Measurements from ENCODE around the gene TMEM240. TPM values are rescaled to one million over a fixed set of nuclear protein-coding genes. Genes with fewer than 3 reads are reported as not detected.
"Not testable (repeated sequence)": the region's sequence is repeated elsewhere in the genome, so short reads cannot be mapped to it uniquely, and the experiment has no call there.

TMEM240 gene
- total RNA-seq, 1 donor from 2014 or later = 4.7 TPM

DNA sequence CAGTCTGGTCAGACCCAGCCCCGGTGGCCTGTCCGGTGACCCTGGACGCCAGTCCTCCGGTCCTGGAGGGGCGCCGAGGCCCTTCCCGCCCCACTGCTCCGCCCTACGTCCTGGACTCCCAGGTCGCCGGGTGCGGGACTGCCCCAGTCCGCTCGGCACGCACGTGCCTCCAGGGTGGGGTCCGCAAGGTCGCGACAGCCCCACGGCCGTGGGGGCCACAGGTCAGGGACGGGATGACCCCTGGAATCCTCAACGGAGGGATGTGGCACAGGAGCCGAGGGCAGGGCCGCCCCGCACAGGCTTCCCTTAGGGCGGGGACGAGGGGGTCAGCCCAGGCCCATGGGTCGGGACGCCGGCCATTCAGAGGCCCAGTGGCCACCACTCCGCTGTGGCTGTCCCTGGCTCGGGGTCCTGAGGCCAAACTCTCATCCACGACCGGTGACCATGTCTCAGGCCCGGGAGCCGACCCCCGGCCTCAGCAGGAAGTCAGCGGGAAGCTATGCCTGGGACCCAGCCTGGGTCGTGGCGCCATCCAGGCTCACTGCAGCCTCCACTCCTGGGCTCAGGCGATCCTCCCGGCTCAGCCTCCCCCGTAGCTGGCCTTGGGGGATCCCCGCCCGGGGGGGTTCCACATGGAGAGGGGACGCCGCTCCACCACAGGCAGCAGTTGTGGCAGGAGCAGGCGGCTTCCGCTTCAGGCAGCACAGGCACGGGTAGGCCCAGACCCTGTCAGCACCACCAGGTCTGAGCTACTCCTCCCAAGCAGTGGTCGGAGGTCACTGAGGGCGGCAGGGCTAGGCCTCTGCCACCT is 599 bp upstream of the TMEM240 start:
- no peak for DNase-seq (ENCODE audit: low spot score)

DNA sequence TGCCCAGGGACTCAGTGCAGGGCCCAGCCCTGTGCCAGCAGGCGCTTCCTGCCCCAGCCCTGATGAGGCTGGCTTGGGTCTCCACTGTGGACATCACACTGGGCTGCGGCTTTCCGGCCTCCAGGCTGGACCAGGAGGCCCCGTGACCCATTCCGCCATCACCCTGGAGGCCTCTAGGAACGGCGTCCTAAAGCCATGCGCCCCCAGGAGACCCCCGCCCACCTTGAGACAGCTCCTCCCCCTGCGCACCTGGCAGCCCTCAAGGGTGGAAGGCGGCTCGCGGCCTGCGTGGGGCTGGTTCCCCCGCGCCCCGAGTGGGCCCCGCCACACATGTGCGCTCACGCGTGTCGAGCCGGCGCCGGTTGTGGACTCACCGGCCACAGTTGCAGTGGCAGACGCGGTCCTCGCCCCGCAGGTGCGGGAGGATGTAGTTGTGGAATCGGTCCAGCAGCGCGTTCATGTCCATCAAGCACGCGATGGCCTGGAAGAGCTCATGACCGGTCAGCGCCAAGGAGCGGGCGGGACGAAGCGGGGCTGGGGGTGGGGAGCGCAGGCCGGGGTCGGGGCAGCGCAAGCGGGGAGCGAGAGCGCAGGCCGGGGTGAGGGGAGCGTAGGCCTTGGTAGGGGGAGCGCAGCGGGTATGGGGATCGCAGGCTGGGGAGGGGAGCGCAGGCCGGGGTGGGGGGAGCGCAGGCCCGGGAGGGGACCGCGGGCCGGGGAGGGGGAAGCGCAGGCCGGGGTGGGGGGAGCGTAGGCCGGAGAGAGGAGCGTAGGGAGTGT is 924 bp downstream of the TMEM240 start:
- DNase-seq (ENCODE audit: low spot score) = no peak

DNA sequence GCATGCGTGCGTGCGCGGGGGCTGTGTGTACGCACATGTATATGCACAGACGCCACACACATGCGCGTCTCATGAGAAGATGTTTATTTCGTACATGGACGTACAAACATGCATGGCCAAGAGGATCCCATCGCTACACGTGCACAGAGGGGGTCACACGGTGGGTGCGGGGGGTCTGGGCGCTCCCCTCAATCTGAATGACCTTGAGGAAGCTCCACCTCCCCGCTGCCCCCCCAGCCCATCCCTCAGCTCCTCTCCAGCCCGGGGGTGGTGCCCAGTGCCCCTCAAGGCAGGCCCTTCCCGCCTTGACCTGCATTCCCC is 1.5 kb downstream of the TMEM240 start:
- no peak for DNase-seq (ENCODE audit: low spot score)

DNA sequence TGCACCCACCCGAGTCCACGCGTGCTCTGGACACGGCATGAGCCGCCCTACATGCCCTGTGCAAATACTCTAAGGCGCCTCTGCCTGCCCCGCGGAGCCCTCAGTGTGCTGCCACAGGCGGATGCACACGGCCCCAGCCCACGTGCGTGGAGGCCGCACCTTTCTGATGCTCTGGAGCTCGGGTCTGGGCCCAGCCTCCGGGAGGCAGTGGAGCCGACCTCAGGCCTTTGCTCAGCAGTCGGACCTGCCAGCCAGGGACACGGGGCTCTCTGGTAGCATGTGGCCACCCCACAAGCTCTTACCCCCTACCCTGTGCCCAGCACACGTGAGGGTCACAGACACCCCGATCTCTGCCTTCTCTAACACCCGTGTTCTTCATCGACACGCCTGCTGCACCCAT is 2.1 kb downstream of the TMEM240 start:
- DNase-seq (ENCODE audit: low spot score) = no peak

DNA sequence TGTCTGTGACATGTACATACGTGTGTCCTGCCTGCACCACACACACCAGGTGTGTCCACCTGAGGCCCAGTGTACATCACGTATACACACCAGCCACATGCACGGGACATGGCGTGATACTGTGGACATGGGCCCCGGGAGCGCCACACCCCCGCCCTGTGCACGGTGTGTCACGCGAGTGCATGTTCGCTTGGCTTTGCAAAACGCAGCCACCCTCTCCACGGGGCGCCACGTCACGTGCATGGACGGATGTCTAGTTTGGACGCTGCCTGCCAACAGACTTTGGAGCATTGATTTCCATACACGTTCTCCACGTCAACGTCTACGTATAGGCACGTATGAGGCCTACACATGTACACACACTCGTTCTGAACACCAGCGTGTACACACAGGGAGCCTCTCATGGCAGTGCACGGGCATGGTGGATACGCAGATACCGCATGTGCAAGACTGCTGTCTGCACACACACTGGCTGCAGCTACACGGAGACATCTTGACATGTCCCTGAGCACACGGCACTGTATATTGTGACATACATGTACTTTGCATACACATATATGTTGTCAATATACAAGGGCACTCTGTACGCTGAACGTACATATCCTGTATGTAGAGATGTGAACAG is 2.7 kb downstream of the TMEM240 start:
- no peak for DNase-seq (ENCODE audit: low spot score)

DNA sequence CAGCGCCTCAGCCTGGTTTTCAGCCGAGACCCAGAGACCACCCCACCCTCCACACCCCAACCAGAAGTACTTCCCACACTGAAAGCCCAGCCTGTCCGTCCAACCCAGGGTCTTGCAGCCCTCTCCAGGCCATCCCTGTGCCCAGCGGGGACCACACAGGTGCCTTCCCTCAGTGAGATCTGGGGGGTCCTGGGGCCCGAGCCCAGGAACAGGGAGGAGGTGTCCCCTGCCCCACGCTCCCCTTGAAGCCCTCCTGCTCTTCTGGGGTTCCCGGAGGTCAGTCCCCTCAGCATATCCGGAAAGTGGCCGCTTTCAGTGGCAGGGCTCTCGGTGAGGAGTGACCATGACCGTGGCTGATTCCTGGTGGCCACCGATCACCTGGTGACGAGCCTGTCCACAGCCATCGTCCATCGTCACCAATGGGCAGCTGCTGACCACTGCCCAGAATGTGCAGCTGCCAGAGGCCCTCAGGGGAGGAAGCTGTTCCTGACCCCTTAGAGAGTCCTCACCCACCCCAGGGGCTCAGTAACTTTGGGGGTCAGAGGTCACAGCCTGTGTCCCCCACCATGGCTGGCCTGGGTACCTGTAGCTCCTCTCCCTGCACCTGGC is 3.4 kb downstream of the TMEM240 start:
- DNase-seq (ENCODE audit: low spot score) = no peak

DNA sequence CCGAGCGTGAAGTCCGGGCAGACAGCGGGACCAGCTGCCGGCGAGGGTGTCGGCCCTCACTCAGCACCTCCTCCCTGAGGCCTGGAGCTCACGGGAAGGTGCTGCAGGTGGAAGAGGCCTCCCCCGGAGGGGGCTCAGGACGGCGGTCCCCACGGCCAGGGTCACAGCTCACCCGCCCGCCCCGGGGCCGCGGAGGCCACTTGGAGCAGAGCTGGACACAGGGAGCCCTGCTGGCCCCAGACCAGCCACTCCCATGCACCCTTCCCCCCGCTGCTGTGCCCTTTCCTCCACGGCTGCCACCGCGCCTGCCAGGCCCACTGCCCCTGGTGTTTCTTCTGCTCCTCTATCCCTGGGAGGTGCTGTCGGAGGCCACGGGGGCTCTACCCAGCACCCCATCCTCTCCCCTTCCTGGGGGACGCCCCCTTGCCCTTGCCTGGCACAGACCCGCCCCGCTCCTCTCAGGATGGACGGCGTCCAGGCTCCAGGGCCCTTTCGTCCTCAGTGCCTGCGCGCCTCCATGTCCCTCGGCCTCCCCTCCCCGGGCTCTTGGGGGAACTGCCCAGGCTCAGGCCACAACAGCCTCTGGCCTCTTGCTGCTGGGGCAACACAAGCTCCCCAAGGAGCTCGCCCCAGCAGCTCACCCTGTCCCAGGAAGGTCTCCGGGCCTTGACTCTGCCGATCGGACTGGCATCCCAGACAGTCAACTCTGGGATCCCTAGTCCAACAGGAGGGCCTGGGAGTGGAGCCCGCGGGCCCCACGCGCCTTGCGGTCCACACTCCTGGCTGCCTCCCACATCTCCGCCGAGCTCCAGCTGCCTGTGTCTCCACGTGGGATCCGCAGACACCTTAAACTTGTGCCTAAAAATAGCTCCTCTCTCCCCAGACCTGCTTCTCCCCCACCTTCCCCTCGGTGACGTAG is 4.1 kb downstream of the TMEM240 start:
- no peak for DNase-seq (ENCODE audit: low spot score)

DNA sequence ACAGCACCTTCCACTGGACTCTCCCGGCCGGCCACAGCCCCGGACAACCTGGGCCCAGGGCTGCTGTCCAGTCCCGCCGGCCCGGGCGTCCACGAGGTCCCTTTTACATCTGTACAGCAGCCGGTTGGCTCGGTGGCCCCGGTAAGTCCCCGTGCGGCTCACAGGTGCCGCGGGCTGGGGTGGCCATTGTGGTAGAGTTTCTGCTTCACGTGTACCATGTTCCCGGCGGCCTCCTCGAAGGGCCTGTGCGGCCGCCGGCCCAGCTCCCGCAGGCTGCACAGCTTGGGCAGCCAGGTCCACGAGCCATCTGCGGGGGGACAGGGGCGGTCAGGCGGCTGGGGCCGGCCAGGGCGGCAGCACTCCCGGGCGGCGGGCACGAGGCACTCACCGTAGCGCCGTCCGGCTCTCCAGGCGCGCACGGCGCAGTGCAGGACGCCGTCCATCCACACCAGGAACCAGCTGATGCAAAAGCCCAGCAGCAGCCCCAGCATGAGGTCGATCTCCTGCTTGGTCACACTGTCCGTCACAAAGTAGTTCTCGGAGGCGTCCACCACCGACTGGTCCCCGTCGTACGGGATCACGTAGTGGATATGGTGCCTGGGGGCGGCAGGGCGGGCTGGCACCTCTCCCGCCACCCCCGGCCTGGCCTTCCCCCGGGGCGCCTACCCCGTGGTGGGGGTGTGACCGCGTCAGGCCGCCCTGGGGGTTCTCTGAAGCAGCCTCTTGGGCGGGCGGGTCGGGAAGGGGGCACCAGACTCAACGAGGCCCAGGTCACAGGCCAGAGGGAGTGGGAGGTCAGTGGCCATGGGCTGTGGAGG is 5.0 kb downstream of the TMEM240 start:
- no peak for DNase-seq (ENCODE audit: low spot score)

DNA sequence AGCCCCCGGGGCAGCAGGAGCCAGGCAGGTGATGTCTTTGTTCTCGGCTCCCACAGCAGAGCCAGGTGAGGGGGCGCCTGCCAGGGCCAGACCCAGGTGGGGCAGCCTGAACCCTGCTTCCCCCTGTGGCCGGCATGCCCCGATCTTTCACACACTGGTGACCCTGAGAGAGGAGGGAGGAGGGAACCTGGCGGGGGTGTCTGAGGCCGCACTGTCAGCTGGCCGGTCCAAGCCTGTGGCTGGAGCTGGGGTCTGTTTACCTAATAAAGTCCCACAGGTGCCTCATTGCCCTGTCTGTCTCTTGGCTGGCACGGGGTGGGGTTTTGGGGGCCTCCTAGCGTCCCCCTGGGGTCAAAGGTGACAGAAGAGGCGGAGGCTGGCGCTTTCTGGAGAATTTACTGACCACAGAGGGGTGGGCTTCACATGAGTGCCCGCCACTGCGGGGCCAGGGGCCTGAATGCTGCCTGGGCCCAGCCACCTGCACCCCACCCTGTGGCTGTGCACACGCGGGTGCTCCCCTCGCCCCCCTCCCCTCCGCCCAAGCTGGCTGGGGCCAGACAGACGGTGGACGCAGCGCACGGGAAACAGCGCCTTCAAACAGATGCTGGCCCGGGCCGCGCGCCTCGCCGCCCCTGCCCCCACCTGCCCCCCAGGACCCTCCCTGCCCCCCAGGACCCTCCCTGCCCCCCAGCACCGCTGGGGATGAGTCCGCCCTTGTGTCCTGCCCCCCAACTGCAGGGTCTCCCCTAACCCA is 5.8 kb downstream of the TMEM240 start:
- no peak for DNase-seq (ENCODE audit: low spot score)

DNA sequence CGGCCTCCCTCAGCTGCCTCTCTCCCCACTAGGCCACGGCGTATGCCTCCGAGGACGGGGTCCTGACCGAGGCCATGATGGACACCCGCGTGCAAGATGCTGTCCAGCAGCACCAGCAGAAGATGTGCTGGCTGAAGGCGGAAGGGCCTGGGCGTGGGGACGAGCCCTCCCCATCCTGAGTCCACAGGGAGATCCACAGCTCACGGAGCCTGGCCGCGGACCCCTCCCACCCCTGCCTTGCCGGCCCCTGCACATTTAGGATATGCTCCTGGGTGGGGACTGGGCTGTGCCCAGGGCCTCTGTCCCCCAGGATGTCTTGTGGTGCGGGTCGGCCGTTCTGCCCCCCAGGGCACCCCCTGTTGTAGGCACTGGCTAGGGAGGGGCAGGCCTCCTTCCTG is 6.5 kb downstream of the TMEM240 start:
- not testable (repeated sequence) for DNase-seq (ENCODE audit: low spot score)

DNA sequence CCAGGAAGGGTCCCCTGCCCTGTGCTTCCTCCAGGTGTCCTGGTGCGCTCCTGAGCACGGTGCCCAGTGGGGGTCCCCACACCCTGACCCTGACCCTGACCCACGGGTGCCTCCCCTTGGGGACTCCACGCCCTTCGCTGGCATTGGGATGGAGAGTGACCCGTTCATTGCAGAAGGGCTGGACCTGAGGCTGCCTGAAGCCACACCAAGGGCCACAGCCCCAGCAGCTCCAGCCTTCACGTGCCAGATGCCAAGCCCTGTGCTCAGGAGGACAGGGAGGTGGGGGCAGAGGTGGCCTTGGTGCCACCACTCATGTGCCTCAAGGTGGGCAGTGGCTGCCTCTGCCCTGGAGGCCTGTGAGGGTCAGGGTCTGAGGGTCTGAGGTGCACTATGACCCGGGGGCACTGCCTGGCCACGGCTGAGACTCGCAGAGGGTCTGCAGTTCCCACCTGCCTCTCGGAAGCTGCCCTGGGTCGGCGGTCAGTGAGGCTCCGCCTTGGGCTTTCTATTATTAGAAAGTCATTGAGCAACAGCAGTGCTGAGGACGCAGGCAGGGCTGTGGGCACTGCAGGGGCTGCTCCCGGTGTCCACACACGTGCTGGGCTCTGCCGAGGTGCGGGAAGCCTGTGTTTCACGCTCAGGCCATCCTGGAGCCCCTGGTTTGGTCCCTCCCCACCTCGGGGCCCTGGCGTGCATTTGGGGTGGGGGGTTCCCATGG is 7.1 kb downstream of the TMEM240 start:
- not testable (repeated sequence) for DNase-seq (ENCODE audit: low spot score)

DNA sequence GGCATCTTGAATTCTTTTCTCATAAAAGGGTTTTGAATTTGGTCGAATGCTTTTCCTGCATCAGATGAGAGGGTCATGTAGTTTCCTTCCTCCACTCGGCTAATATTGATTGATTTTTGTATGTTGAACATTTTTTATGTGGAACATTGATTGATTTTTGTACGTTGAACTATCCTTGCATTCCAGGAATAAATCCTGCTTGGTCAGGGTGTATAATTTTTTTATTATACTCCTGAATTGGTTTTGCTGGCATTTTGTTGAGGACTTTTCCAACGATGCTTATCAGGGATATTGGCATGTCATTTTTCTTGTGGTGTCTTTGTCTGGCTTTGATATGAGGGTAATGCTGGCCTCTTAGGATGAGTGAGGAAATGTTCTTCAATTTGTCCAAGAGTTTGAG is 8.5 kb downstream of the TMEM240 start:
- no peak for DNase-seq (ENCODE audit: low spot score)

DNA sequence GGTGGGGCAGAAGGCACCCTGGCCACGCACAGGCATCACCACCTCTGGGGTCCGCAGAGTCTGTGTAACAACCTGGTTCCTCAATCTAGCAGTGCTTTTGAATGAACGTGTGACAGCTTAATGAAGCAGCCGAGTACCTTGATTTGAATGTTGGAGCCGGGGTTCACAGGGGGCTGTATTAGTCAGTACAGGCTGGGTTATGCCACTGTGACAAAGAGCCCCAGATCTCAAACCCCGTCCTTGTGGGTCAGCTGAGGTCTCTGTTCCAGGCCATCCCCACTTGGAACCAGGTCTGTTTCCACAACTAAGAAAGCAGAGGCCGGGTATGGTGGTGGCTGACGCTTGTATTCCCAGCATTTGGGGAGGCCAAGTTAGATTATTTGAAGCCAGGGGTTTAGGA is 10.5 kb downstream of the TMEM240 start:
- no peak for DNase-seq (ENCODE audit: low spot score)

DNA sequence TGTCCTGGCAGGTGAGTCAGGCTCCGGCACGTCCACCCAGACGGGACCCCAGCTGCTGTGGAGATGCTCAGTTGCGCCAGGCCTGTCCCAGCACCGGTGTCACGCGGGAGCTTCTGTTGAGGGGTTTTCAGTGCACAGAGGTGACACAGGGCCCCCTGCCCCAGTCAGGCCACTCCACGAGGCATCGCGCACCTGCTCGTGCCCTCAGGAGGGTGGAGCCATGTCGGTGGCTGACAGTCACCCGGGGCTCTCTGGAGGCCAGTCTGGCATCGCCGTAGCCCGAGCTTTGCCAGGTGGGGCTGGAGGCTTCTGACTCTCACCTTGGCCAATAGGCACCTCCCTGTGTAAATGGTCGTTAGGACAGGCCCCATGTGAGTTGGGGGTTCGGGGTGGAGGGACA is 11.1 kb downstream of the TMEM240 start:
- DNase-seq (ENCODE audit: low spot score) = no peak

DNA sequence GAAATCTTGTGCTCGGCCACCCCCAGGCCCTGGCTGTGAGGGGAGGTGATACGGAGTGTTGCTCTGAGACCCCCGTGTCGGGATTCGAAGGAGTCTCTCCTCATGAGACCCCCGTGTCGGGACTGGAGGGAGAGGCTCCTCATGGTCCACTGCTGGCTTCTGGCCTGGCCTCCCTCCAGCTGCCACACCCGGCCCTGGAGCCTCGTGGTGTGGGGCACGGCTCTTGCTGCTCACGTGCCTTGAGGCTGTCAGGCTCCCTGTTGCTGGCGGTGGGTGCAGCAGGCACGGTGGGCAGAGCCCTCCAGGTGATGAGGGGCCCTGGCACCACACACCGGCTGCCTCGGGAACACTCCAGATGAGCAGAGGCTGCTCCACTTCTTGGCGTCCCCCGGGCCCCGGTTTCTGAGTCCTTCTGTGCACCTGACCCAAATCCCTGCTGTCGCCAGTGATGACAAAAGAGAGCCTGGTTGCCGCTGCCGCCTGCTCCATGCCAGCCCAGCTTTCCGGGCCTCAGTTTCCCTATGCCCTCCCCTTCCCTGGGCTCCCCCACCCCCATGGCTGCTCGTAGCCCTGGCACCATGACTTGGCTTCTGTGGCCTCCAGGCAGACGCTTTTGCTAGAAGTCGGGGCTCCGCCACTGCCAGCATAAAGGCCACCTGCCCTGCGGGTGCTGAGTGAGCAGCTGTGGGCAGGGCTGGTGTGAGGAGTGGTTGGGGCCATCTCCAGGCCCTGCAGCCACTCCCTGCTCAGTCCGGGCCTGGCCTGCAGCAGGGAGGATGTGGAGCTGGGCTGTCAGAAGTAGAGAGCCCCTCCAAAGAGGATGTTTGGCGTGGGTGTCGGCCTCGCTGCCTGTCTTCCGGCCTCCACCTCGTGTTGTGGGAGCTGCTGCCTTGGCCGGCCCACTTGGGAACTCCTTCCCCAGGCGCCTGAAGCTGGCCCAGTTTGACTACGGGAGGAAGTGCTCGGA is 11.8 kb downstream of the TMEM240 start:
- DNase-seq (ENCODE audit: low spot score) = no peak

DNA sequence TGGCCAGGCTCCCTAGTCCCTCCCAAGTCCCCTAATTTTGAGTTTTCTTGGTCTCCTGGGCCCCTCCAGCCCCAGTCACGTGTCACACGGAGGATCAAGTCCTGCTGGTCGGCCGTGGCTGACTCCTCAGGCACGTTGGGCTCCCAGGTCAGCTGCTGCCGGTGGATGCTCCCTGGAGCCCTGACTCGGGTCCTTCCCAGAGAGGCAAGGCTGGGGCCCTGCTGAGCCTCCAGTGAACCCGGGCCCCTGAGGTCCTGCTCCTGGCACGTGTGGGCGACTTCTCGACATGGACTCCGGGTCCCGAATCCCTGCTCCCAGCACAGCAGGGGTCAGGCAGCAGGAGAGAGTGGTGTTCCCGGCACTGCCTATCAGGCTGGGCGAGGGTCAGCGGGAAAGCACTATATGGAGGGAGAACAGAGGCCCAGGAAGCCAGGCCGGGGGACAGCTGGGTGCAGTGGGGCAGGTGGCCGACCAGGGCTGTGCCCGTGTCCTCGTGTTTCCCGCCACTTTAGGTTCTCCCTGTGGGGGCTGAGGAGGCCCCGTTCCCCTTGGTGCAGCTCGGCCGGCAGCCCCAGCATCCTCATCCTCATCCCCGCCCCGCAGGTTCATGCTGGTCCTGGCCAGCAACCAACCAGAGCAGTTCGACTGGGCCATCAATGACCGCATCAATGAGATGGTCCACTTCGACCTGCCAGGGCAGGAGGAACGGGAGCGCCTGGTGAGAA is 13.2 kb downstream of the TMEM240 start:
- DNase-seq (ENCODE audit: low spot score) = no peak

DNA sequence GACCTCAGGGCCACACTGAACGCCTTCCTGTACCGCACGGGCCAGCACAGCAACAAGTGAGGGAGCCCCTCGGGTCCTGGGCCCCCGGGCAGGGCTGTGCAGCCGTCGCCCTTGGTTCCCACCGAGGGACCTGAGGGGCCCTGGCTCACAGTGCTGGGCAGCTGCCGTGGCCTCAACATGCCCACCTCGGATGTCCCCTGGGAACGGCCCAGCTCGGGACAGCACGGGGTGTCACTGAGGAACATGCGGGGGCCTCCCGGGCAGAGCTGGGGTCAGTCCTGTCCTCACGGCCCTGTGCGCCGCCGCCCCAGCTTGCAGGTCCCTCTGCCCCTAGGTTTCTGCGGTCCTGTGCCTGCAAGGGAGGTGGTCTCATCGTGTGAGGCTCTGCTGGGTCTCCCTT is 13.9 kb downstream of the TMEM240 start:
- not testable (repeated sequence) for DNase-seq (ENCODE audit: low spot score)

Measured in mucosa of gallbladder (tissue), 1 donor.